Measurements from ENCODE around the gene C6orf120. TPM values are rescaled to one million over a fixed set of nuclear protein-coding genes. Genes with fewer than 3 reads are reported as not detected.

Gene C6orf120
- total and polyA plus RNA-seq, 9 of the 15 experiments (the other 6 are each of a cell fraction or from before 2014, with no cell fraction given), result 7.7 to 44.9 (median 34.8) TPM

- TF ChIP-seq ZNF41 (CRISPR knock-in tag; conservative IDR thresholded peaks at IDR 0.05) (no peak), TCF3 (CRISPR knock-in tag; IDR thresholded peaks at IDR 0.05) (no peak), TARDBP (IDR thresholded peaks at IDR 0.05) (no peak), ARNT (IDR thresholded peaks at IDR 0.05) (peak in 1 of 2 experiments; percentile 30; a peak in 1 of 4 replicates), SREBF1 (IDR thresholded peaks at IDR 0.05; ENCODE audit: borderline replicate concordance, low read depth, low read length) (no peak), ZBTB26 (CRISPR knock-in tag; IDR thresholded peaks at IDR 0.05) (no peak), MYBL2 (IDR thresholded peaks at IDR 0.05; ENCODE audit: low read depth) (no peak), MYBL2 (CRISPR knock-in tag; IDR thresholded peaks at IDR 0.05; ENCODE audit: borderline replicate concordance) (no peak), DPF2 (IDR thresholded peaks at IDR 0.05) (no peak), RBM25 (IDR thresholded peaks at IDR 0.05; ENCODE audit: low read depth, low read length, severe bottlenecking) (peak; percentile 5), TOE1 (IDR thresholded peaks at IDR 0.05; ENCODE audit: borderline replicate concordance) (no peak), TOE1 (CRISPR knock-in tag; IDR thresholded peaks at IDR 0.05; ENCODE audit: borderline replicate concordance, low read depth) (no peak), HNRNPLL (IDR thresholded peaks at IDR 0.05; ENCODE audit: low read depth, low read length, poor library complexity, severe bottlenecking) (no peak), ARID4B (CRISPR knock-in tag; IDR thresholded peaks at IDR 0.05) (peak; percentile 69), ATF7 (IDR thresholded peaks at IDR 0.05) (peak; percentile 48; the same call in 1 of the 2 replicates), ZNF583 (CRISPR knock-in tag; IDR thresholded peaks at IDR 0.05) (no peak), SIN3B (IDR thresholded peaks at IDR 0.05; ENCODE audit: low read depth) (peak; percentile 42), MYC (IDR thresholded peaks at IDR 0.05; ENCODE audit: low read depth, low read length) (peak; percentile 45; the same call in 1 of the 2 replicates), MYC (CRISPR knock-in tag; IDR thresholded peaks at IDR 0.05; ENCODE audit: borderline replicate concordance, low read depth) (no peak), ZNF668 (CRISPR knock-in tag; IDR thresholded peaks at IDR 0.05) (no peak), SREBF2 (CRISPR knock-in tag; IDR thresholded peaks at IDR 0.05) (no peak), MXD1 (CRISPR knock-in tag; IDR thresholded peaks at IDR 0.05; ENCODE audit: borderline replicate concordance, poor library complexity, severe bottlenecking) (no peak)
Observed at GRCh38 chr6:169723200-169723909, 21.4 kb downstream of the C6orf120 start (continued).

All from K562 (cell line).